K562 (cell line): ENCODE data around the gene DDX20. TPM values are rescaled to one million over a fixed set of nuclear protein-coding genes. Genes with fewer than 3 reads are reported as not detected.

Experiments used
- ARID3A ChIP-seq: IDR thresholded peaks from 2 replicates; pipeline ENCODE4 v1.6.1; 2012; ENCODE audit warnings: low read depth, low read length, improper control_type of control experiment, borderline replicate concordance
- ATF4 ChIP-seq: fragments of 450-650 bp; formaldehyde crosslinking; IDR thresholded peaks from 2 replicates; pipeline ENCODE4 v1.4.0; 2022; ENCODE audit warnings: mild to moderate bottlenecking, moderate library complexity
- CBX8 ChIP-seq: fragments of 200-600 bp; sonication (generic); IDR thresholded peaks from 2 replicates; pipeline ENCODE4 v1.6.1; 2012; ENCODE audit warnings: borderline replicate concordance, mixed run types, low read depth, mild to moderate bottlenecking, moderate library complexity, mixed read lengths, low read length, control low read depth, inconsistent platforms; ENCODE audit not compliant: poor library complexity, severe bottlenecking; ENCODE audit errors: extremely low read depth
- DDX20 ChIP-seq: fragments of 450-650 bp; IDR thresholded peaks from 2 replicates; pipeline ENCODE4 v1.6.1; 2016; ENCODE audit warnings: missing genetic modification characterization, low read depth, mild to moderate bottlenecking, missing compliant biosample characterization, moderate library complexity
- E2F4 ChIP-seq: sonication (generic); formaldehyde crosslinking; IDR thresholded peaks from 2 replicates; pipeline ENCODE4 v1.8.0; 2022; ENCODE audit warnings: mild to moderate bottlenecking, low read depth, missing genetic modification reagents
- GATAD2A ChIP-seq: fragments of 450-650 bp; IDR thresholded peaks from 2 replicates; pipeline ENCODE4 v1.6.1; 2017
- HNRNPK ChIP-seq: fragments of 200-400 bp; formaldehyde crosslinking; IDR thresholded peaks from one replicate; pipeline ENCODE4 v1.6.1; 2018; ENCODE audit warnings: mild to moderate bottlenecking, low read depth, low read length; ENCODE audit not compliant: poor library complexity, severe bottlenecking
- HNRNPL ChIP-seq: fragments of 200-400 bp; formaldehyde crosslinking; IDR thresholded peaks from 2 replicates; pipeline ENCODE4 v1.6.1; 2017; ENCODE audit warnings: low read depth, mild to moderate bottlenecking, low read length
- ILF3 ChIP-seq: fragments of 450-650 bp; IDR thresholded peaks from 2 replicates; pipeline ENCODE4 v1.6.1; 2018; ENCODE audit warnings: antibody characterized with exemption, mild to moderate bottlenecking, moderate library complexity, borderline replicate concordance
- MBD1 ChIP-seq: fragments of 250-450 bp; sonication (Bioruptor Pico); IDR thresholded peaks from 2 replicates; pipeline ENCODE4 v1.8.0; 2022; ENCODE audit warnings: inconsistent platforms
- MED1 ChIP-seq: sonication (generic); formaldehyde crosslinking; IDR thresholded peaks from 2 replicates; pipeline ENCODE4 v1.8.1; 2023; ENCODE audit warnings: missing genetic modification reagents, borderline replicate concordance
- NCOA4 ChIP-seq: fragments of 450-650 bp; IDR thresholded peaks from 2 replicates; pipeline ENCODE4 v1.6.1; 2018; ENCODE audit warnings: mild to moderate bottlenecking; ENCODE audit not compliant: partially characterized antibody
- NRF1 ChIP-seq, 2 experiments: fragments of 450-650 bp; IDR thresholded peaks in 1 of 2; conservative IDR thresholded peaks in 1 of 2; 2 replicates each; pipeline ENCODE4 v1.6.1; 2014; ENCODE audit warnings: mild to moderate bottlenecking in 2 of 2
- PKNOX1 ChIP-seq: fragments of 450-650 bp; IDR thresholded peaks from 2 replicates; pipeline ENCODE4 v1.6.1; 2016
- SLC30A9 ChIP-seq: fragments of 250-450 bp; sonication (Bioruptor Pico); IDR thresholded peaks from 2 replicates; pipeline ENCODE4 v1.8.0; 2022; ENCODE audit warnings: mild to moderate bottlenecking, moderate library complexity
- TAF9B ChIP-seq: fragments of 450-650 bp; IDR thresholded peaks from 2 replicates; pipeline ENCODE4 v1.6.1; 2018; ENCODE audit warnings: mild to moderate bottlenecking; ENCODE audit not compliant: partially characterized antibody
- ZBED1 ChIP-seq: IDR thresholded peaks from 2 replicates; pipeline ENCODE4 v1.6.1; 2014
- ZBTB43 ChIP-seq: sonication (generic); formaldehyde crosslinking; IDR thresholded peaks from 2 replicates; pipeline ENCODE4 v1.8.0; 2023; ENCODE audit warnings: mild to moderate bottlenecking, missing genetic modification reagents
- ZNF121 ChIP-seq: sonication (generic); formaldehyde crosslinking; conservative IDR thresholded peaks from 2 replicates; pipeline ENCODE4 v1.8.0; 2022; ENCODE audit warnings: missing genetic modification reagents
- ZNF57 ChIP-seq: fragments of 450-650 bp; formaldehyde crosslinking; IDR thresholded peaks from 2 replicates; pipeline ENCODE4 v1.4.0; 2020; ENCODE audit warnings: mild to moderate bottlenecking, moderate library complexity
- polyA plus RNA-seq, 8 experiments: library from polyadenylated mRNA; depleted of rRNA in 4 of 8; stranded (reverse) in 5 of 8; unstranded in 3 of 8; fragments of >200 nt; fragmentation: Nextera tagmentation in 2 of 8; fragmentation: Illumina TruSeq in 1 of 8; extraction: Ambion mirVana in 2 of 8; extraction: Trizol in 1 of 8; gene quantifications; 2 replicates each; pipeline versions ENCODE4 v1.2.1 to v1.2.3, GENCODE V29; 2011 to 2014; ENCODE audit warnings: inconsistent platforms in 1 of 8, missing spikeins in 1 of 8
- total RNA-seq, 7 experiments: library from RNA; depleted of rRNA in 6 of 7; stranded (reverse); fragments of >200 nt in 6 of 7; fragmentation: Illumina TruSeq in 2 of 7; extraction: Trizol in 2 of 7; gene quantifications; 2 replicates each; pipeline versions ENCODE4 v1.2.1 to v1.2.3, GENCODE V29; 2011 to 2021; ENCODE audit warnings: low replicate concordance in 1 of 7

DDX20 gene
- total and polyA plus RNA-seq, 9 of the 15 experiments (the other 6 are each of a cell fraction or from before 2014, with no cell fraction given) = 8.3 to 33.4 (median 24.5) TPM

- TF ChIP-seq ZNF57 (CRISPR knock-in tag) (no peak), SLC30A9 (CRISPR knock-in tag) (no peak), GATAD2A (no peak), ILF3 (no peak), DDX20 (no peak), TAF9B (no peak), NCOA4 (no peak), HNRNPL (no peak), NRF1 (conservative IDR thresholded peaks at IDR 0.05 in 1 of 2, IDR thresholded peaks at IDR 0.05 in 1 of 2) (no peak), E2F4 (CRISPR knock-in tag) (no peak), MBD1 (CRISPR knock-in tag) (no peak), ZBTB43 (CRISPR knock-in tag) (no peak), ZNF121 (CRISPR knock-in tag) (no peak), MED1 (CRISPR knock-in tag) (no peak), ATF4 (CRISPR knock-in tag) (no peak), PKNOX1 (no peak), CBX8 (no peak), ZBED1 (no peak), HNRNPK (no peak), ARID3A (no peak)
Observed at GRCh38 chr1:111733183-111733991, 22.3 kb upstream of the DDX20 start (continued).
